GM23338 (cell line): ENCODE data around the gene MYO1C. TPM values are rescaled to one million over a fixed set of nuclear protein-coding genes. Genes with fewer than 3 reads are reported as not detected.

Source experiments
- ATAC-seq: fragments of 200-7000 bp; cut with Tn5 transposase; 3 replicates; pipeline ENCODE4 v1.9.1; 2020
- DNase-seq: peaks from one replicate; pipeline ENCODE4 v3.0.0-alpha.2; 2015; ENCODE audit warnings: low spot score
- H2AFZ ChIP-seq: fragments of 200-600 bp; sonication (generic); 2 replicates; pipeline ENCODE4 v1.8.0; 2016; ENCODE audit warnings: antibody characterized with exemption, mild to moderate bottlenecking, moderate library complexity
- H3F3A ChIP-seq: fragments of 200-600 bp; sonication (generic); replicated peaks from 2 replicates; pipeline ENCODE4 v1.8.0; 2017; ENCODE audit warnings: antibody characterized with exemption, mixed run types, low read depth
- H3K27ac ChIP-seq: fragments of 200-600 bp; sonication (generic); 2 replicates; pipeline ENCODE4 v1.6.1; 2016; ENCODE audit warnings: low read depth
- H3K27me3 ChIP-seq: fragments of 200-600 bp; sonication (generic); 2 replicates; pipeline ENCODE4 v1.8.0; 2016; ENCODE audit warnings: mild to moderate bottlenecking, mixed run types, moderate library complexity; ENCODE audit not compliant: insufficient read depth
- H3K36me3 ChIP-seq: fragments of 200-600 bp; sonication (generic); 2 replicates; pipeline ENCODE4 v1.8.0; 2016; ENCODE audit warnings: mild to moderate bottlenecking; ENCODE audit not compliant: insufficient read depth
- H3K4me1 ChIP-seq: fragments of 200-600 bp; sonication (generic); 2 replicates; pipeline ENCODE4 v1.8.0; 2016; ENCODE audit warnings: mild to moderate bottlenecking, moderate library complexity; ENCODE audit not compliant: insufficient read depth
- H3K4me2 ChIP-seq: fragments of 200-600 bp; sonication (generic); 2 replicates; pipeline ENCODE4 v1.7.1; 2017; ENCODE audit warnings: mixed run types
- H3K4me3 ChIP-seq: fragments of 200-600 bp; sonication (generic); 2 replicates; pipeline ENCODE4 v1.6.1; 2016; ENCODE audit warnings: mixed run types
- H3K79me2 ChIP-seq: fragments of 200-600 bp; sonication (generic); replicated peaks from 2 replicates; pipeline ENCODE4 v1.8.0; 2017; ENCODE audit warnings: mild to moderate bottlenecking; ENCODE audit not compliant: insufficient read depth
- H3K9me2 ChIP-seq: fragments of 200-600 bp; sonication (generic); 2 replicates; pipeline ENCODE4 v1.8.0; 2017; ENCODE audit not compliant: insufficient read depth
- H4K20me1 ChIP-seq: fragments of 200-600 bp; sonication (generic); replicated peaks from 2 replicates; pipeline ENCODE4 v1.8.0; 2017; ENCODE audit warnings: mild to moderate bottlenecking; ENCODE audit not compliant: insufficient read depth
- H3K27ac Mint-ChIP-seq: 2 replicates; pipeline ENCODE4 v1.8.0; 2020; ENCODE audit warnings: inconsistent platforms, mild to moderate bottlenecking, moderate library complexity, mixed read lengths
- H3K27me3 Mint-ChIP-seq: 3 replicates; pipeline ENCODE4 v1.8.0; 2022; ENCODE audit warnings: low read depth, mild to moderate bottlenecking, moderate library complexity, mixed read lengths, inconsistent platforms; ENCODE audit not compliant: insufficient read depth, poor library complexity
- H3K36me3 Mint-ChIP-seq: 3 replicates; pipeline ENCODE4 v1.8.0; 2021; ENCODE audit warnings: low read depth, mild to moderate bottlenecking, inconsistent platforms, moderate library complexity, mixed read lengths
- H3K4me1 Mint-ChIP-seq: 3 replicates; pipeline ENCODE4 v1.8.0; 2020; ENCODE audit warnings: mild to moderate bottlenecking, inconsistent platforms, mixed read lengths
- H3K4me3 Mint-ChIP-seq: 3 replicates; pipeline ENCODE4 v1.8.0; 2021; ENCODE audit warnings: moderate library complexity, mild to moderate bottlenecking, inconsistent platforms, mixed read lengths
- H3K9me3 Mint-ChIP-seq: 3 replicates; pipeline ENCODE4 v1.8.0; 2020; ENCODE audit warnings: moderate library complexity, mild to moderate bottlenecking, inconsistent platforms, mixed read lengths
- CREB1 ChIP-seq: fragments of 250-450 bp; sonication (Bioruptor Pico); IDR thresholded peaks from 2 replicates; pipeline ENCODE4 v1.5.0; 2020; ENCODE audit warnings: low read depth, mild to moderate bottlenecking, moderate library complexity
- EZH2 ChIP-seq: fragments of 200-600 bp; sonication (generic); IDR thresholded peaks from one replicate; pipeline ENCODE4 v1.8.0; 2017; ENCODE audit warnings: antibody characterized with exemption, mild to moderate bottlenecking, low read depth; ENCODE audit not compliant: unreplicated experiment
- EZH2phosphoT487 ChIP-seq: fragments of 200-600 bp; sonication (generic); IDR thresholded peaks from one replicate; pipeline ENCODE4 v1.8.1; 2018; ENCODE audit warnings: antibody characterized with exemption; ENCODE audit not compliant: unreplicated experiment
- JUNB ChIP-seq: IDR thresholded peaks from one replicate; pipeline ENCODE4 v1.6.1; 2016; ENCODE audit warnings: antibody characterized with exemption; ENCODE audit not compliant: unreplicated experiment
- NANOG ChIP-seq: IDR thresholded peaks from 2 replicates; pipeline ENCODE4 v1.6.1; 2016; ENCODE audit warnings: antibody characterized with exemption, borderline replicate concordance
- STAT1 ChIP-seq: IDR thresholded peaks from one replicate; pipeline ENCODE4 v1.6.1; 2016; ENCODE audit warnings: antibody characterized with exemption; ENCODE audit not compliant: unreplicated experiment
- ZNF331 ChIP-seq: fragments of 250-450 bp; sonication (Bioruptor Pico); IDR thresholded peaks from 2 replicates; pipeline ENCODE4 v1.5.0; 2020; ENCODE audit warnings: low read depth, mild to moderate bottlenecking, moderate library complexity
- polyA plus RNA-seq: library from polyadenylated mRNA; unstranded; fragments of >200 nt; fragmentation: Nextera tagmentation; extraction: Ambion mirVana; gene quantifications from 2 replicates; pipeline ENCODE4 v1.2.1, GENCODE V29; 2016
- total RNA-seq: library from RNA; depleted of rRNA; stranded (reverse); fragments of >200 nt; shearing (Covaris generic); gene quantifications from 2 replicates; pipeline ENCODE4 v1.2.3, GENCODE V29; 2014
- TF ChIP-seq, protein P1 (sequence below): IDR thresholded peaks from one replicate; pipeline ENCODE4 v1.6.1; 2018; ENCODE audit warnings: antibody characterized with exemption; ENCODE audit not compliant: unreplicated experiment
- TF ChIP-seq, protein P2 (sequence below), 2 experiments: fragments of 200-600 bp in 1 of 2; sonication (generic) in 1 of 2; conservative IDR thresholded peaks; 2 replicates each; pipeline versions ENCODE4 v1.5.1 to v1.6.1; 2016 to 2017; ENCODE audit warnings: antibody characterized with exemption in 2 of 2, low read depth in 2 of 2, mild to moderate bottlenecking in 2 of 2, moderate library complexity in 1 of 2

MYO1C gene
- total and polyA plus RNA-seq, 2 experiments from 2014 or later: 13.9 to 35.2 TPM

DNA sequence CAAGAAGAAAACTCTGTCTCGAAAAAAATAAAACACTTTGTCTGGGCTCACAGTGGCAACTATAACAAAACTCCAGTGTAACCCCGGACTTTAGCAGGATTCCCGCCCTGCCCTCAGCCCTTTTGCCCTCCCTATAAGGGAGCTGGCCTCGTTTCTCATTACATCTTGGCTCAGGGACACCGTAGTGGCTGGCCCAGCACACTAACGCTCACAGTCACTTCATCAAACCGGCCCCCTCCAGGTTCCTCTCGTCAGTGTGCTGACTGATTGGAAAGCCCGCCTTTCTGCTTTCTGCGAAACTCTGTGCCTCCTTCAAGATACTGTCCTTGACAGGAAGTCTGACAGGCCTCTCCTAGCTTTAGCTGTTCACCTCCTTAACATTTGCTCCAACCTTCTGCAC lies 11.2 kb upstream of the MYO1C start (continued):
- TF ChIP-seq, protein P1, sequence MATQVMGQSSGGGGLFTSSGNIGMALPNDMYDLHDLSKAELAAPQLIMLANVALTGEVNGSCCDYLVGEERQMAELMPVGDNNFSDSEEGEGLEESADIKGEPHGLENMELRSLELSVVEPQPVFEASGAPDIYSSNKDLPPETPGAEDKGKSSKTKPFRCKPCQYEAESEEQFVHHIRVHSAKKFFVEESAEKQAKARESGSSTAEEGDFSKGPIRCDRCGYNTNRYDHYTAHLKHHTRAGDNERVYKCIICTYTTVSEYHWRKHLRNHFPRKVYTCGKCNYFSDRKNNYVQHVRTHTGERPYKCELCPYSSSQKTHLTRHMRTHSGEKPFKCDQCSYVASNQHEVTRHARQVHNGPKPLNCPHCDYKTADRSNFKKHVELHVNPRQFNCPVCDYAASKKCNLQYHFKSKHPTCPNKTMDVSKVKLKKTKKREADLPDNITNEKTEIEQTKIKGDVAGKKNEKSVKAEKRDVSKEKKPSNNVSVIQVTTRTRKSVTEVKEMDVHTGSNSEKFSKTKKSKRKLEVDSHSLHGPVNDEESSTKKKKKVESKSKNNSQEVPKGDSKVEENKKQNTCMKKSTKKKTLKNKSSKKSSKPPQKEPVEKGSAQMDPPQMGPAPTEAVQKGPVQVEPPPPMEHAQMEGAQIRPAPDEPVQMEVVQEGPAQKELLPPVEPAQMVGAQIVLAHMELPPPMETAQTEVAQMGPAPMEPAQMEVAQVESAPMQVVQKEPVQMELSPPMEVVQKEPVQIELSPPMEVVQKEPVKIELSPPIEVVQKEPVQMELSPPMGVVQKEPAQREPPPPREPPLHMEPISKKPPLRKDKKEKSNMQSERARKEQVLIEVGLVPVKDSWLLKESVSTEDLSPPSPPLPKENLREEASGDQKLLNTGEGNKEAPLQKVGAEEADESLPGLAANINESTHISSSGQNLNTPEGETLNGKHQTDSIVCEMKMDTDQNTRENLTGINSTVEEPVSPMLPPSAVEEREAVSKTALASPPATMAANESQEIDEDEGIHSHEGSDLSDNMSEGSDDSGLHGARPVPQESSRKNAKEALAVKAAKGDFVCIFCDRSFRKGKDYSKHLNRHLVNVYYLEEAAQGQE: no peak
- no peak for TF ChIP-seq STAT1

DNA sequence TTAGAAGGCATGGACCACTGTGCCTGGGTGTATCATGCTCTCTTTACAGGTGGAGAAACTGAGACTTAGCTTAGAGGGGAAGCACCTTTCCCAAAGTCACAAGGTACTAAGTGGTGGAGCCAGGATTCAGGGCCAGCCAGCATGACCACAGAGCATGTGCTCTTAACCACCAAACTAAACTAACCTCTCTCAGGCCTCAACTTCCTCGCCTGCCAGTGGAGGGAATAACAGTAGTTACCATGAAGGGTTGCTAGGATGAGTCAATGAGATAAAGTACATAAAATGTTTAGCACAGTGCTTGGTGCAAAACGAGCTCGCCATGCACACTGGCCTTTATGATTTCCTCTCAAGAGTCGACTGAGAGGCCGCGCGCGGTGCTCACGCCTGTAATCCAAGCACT lies 6.4 kb upstream of the MYO1C start:
- Mint-ChIP-seq H3K4me1 (peaks cover 2% of the 10 kb centered on the region; the same call in 1 of the 3 replicates), H3K27ac (no peak overlapping the region), H3K9me3 (no peaks in the 10 kb centered on the region; the same call in 2 of the 3 replicates), H3K4me3 (no peak overlapping the region), H3K36me3 (no peaks in the 10 kb centered on the region), H3K27me3 (peaks cover 2% of the 10 kb centered on the region)
- H3K4me3 ChIP-seq: no peak overlapping the region
- H3K27ac ChIP-seq: no peak overlapping the region
- no peak overlapping the region for H3K4me2 ChIP-seq
- no peak overlapping the region for H2AFZ ChIP-seq
- TF ChIP-seq EZH2 (no peak), CREB1 (CRISPR knock-in tag) (no peak), JUNB (no peak)
- TF ChIP-seq, protein P2, sequence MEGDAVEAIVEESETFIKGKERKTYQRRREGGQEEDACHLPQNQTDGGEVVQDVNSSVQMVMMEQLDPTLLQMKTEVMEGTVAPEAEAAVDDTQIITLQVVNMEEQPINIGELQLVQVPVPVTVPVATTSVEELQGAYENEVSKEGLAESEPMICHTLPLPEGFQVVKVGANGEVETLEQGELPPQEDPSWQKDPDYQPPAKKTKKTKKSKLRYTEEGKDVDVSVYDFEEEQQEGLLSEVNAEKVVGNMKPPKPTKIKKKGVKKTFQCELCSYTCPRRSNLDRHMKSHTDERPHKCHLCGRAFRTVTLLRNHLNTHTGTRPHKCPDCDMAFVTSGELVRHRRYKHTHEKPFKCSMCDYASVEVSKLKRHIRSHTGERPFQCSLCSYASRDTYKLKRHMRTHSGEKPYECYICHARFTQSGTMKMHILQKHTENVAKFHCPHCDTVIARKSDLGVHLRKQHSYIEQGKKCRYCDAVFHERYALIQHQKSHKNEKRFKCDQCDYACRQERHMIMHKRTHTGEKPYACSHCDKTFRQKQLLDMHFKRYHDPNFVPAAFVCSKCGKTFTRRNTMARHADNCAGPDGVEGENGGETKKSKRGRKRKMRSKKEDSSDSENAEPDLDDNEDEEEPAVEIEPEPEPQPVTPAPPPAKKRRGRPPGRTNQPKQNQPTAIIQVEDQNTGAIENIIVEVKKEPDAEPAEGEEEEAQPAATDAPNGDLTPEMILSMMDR (conservative IDR thresholded peaks at IDR 0.05; ENCODE audit: low read depth in 2 of 2): no peak
- ATAC-seq: no peak
- no peaks in the 10 kb centered on the region for H4K20me1 ChIP-seq
- no peaks in the 10 kb centered on the region for H3K4me1 ChIP-seq
- 0 out of 2 replicates have a peak, but pooled peaks cover 5% of the 10 kb centered on the region for H3F3A ChIP-seq
- DNase-seq: no peak
- H3K36me3 ChIP-seq: no peaks in the 10 kb centered on the region
- no peaks in the 10 kb centered on the region for H3K27me3 ChIP-seq
- H3K9me2 ChIP-seq: no peaks in the 10 kb centered on the region
- no peaks in the 10 kb centered on the region for H3K79me2 ChIP-seq

DNA sequence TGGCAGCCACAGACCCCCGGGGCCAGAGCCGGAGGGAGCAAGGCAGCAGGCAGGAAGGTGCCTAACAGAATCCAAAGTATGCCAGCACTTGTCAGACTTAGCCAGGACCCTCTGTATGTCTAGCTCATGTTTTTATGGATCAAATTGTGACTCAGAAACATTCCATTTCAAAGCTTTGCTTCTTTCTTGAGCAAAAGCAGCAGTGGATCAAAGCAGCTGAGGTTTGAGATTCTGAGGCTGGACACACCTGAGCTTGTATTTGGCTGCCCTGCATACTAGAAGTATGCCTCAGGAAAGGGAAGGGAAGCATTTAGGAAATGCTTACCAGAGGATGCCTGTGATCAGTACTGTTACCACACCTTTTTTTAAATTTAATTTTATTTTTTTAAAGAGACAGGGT lies 5.7 kb upstream of the MYO1C start:
- no peaks in the 10 kb centered on the region; the same call in 2 of the 3 replicates for H3K9me3 Mint-ChIP-seq
- no peak overlapping the region for H3K4me3 Mint-ChIP-seq
- H3K4me3 ChIP-seq: no peak overlapping the region
- no peaks in the 10 kb centered on the region for H3K79me2 ChIP-seq
- peaks cover 9% of the 10 kb centered on the region; the same call in 2 of the 3 replicates for H3K4me1 Mint-ChIP-seq
- H3K27me3 ChIP-seq: no peaks in the 10 kb centered on the region
- H3K36me3 ChIP-seq: no peaks in the 10 kb centered on the region
- peaks cover 2% of the 10 kb centered on the region for H3K27me3 Mint-ChIP-seq
- H3K4me1 ChIP-seq: no peaks in the 10 kb centered on the region
- H4K20me1 ChIP-seq: no peaks in the 10 kb centered on the region
- no peak overlapping the region for H3K27ac Mint-ChIP-seq
- no peaks in the 10 kb centered on the region for H3K36me3 Mint-ChIP-seq
- no peak for ATAC-seq
- 0 out of 2 replicates have a peak, but pooled peaks cover 5% of the 10 kb centered on the region for H3F3A ChIP-seq
- no peak overlapping the region for H3K4me2 ChIP-seq
- no peak overlapping the region for H2AFZ ChIP-seq
- no peak overlapping the region for H3K27ac ChIP-seq
- no peak for DNase-seq
- no peaks in the 10 kb centered on the region for H3K9me2 ChIP-seq
- no peak for TF ChIP-seq ZNF331
- no peak for TF ChIP-seq CREB1 (CRISPR knock-in tag)
- TF ChIP-seq EZH2phosphoT487: no peak
- TF ChIP-seq NANOG: no peak
- TF ChIP-seq, protein P2 (conservative IDR thresholded peaks at IDR 0.05; ENCODE audit: low read depth in 2 of 2): no peak
- no peak for TF ChIP-seq JUNB
- TF ChIP-seq, protein P1: no peak
